ENCODE measurements around the gene MFN2. TPM values are rescaled to one million over a fixed set of nuclear protein-coding genes. Genes with fewer than 3 reads are reported as not detected.
"Not testable (repeated sequence)": the region's sequence is repeated elsewhere in the genome, so short reads cannot be mapped to it uniquely, and the experiment has no call there.

MFN2 gene
- total RNA-seq, 1 experiment from 2014 or later, result 85.8 TPM

DNA sequence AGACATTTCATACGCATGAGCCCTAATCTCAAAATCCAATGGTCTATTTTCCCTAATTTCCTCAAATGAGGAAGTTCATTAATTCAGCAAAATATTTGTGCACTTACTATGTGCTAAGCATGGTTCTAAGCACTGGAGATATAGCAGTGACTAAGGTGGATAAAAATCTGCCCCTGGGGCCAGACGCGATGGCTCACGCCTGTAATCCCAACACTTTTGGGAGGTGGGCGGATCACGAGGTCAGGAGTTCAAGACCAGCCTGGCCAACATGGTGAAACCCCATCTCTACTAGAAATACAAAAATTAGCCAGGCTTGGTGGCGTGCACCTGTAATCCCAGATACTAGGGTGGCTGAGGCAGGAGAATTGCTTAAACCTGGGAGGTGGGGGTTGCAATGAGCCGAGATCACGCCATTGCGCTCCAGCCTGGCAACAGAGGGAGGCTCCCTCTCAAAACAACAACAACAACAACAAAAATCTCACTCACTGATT lies 34.8 kb downstream of the MFN2 start:
- H3K36me3 ChIP-seq (replicated peaks; ENCODE audit: control insufficient read depth, insufficient read depth, low read length), result peaks cover 19% of the 10 kb centered on the region
- no peaks in the 10 kb centered on the region for H3K27me3 ChIP-seq (ENCODE audit: control insufficient read depth, insufficient read depth, low read length)
- DNase-seq, result no peak
- no peak overlapping the region for H3K4me3 ChIP-seq (ENCODE audit: insufficient read depth, low read depth, low read length)

DNA sequence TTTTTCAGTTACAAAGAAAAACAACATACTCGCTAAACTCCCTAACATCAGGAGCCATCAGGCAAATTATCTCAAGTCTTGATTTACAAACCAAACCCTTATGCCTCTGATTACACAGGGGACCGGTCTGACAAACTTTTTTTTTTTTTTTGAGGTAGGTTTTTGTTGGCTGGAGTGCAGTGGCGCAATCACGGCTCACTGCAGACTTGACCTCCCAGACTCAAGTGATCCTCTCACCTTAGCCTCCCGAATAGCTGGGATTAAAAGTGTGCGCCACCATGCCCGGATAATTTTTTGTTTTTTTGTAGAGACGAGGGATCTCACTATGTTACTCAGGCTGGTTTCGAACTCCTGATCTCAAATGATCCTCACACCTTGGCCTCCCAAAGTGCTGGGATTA lies 35.3 kb downstream of the MFN2 start:
- Histone ChIP-seq H3K36me3 (replicated peaks; ENCODE audit: control insufficient read depth, insufficient read depth, low read length) (peaks cover 16% of the 10 kb centered on the region), H3K27me3 (ENCODE audit: control insufficient read depth, insufficient read depth, low read length) (no peaks in the 10 kb centered on the region), H3K4me3 (ENCODE audit: insufficient read depth, low read depth, low read length) (no peak overlapping the region)
- no peak for DNase-seq

DNA sequence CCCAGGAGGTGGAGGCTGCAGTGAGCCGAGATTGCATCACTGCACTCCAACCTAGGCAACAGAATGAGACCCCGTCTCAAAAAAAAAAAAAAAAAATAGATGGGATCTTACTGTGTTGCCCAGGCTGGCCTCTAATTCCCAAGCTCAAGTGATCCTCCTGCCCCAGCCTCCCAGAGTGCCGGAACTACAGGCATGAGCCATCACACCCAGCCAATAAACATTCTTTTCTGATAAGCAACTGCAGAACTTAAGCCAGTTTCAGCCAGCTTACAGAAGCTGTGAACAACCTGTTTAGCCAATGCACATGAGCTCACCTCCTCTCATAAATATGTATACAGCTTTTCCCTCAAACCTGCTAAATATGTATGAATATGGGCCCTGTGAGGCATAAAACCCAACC lies 35.9 kb downstream of the MFN2 start:
- no peak for DNase-seq
- Histone ChIP-seq H3K27me3 (ENCODE audit: control insufficient read depth, insufficient read depth, low read length) (no peaks in the 10 kb centered on the region), H3K4me3 (ENCODE audit: insufficient read depth, low read depth, low read length) (no peak overlapping the region), H3K36me3 (replicated peaks; ENCODE audit: control insufficient read depth, insufficient read depth, low read length) (peaks cover 13% of the 10 kb centered on the region)

DNA sequence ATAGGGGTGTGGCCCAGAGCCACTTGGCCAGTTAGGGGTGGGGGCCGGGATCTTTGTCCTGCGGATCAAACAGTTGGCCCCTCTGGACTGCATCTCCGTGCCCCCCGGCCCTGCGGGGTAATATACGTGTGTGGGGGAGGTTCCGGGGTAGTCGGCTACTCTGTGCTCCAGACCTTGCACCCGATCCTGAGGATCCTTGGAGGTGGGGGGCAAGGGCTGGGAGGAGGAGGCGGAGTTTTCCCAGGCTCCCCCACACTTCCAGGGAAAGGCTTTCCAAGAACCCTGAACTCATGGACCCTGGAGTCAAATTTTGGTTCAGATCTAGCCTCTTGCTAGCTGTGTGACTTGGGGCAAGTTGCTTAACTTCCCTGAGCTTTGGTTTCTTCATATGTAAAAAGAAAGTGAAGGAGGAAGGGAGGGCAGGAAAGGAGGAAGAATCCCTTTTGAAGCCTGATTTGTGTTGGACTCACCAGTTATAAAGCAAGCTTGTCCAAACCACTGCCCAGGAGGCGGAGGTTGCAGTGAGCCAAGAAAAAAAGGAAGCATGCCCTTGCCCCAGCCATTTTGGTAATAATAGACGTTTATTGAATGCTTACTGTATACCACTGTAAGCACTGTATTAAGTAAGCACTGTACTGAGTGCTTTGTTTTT lies 39.7 kb downstream of the MFN2 start:
- H3K36me3 ChIP-seq (replicated peaks; ENCODE audit: control insufficient read depth, insufficient read depth, low read length), result peaks cover 12% of the 10 kb centered on the region
- H3K27me3 ChIP-seq (ENCODE audit: control insufficient read depth, insufficient read depth, low read length), result no peaks in the 10 kb centered on the region
- no peak for DNase-seq
- H3K4me3 ChIP-seq (ENCODE audit: insufficient read depth, low read depth, low read length), result peak overlapping the region; percentile 99

DNA sequence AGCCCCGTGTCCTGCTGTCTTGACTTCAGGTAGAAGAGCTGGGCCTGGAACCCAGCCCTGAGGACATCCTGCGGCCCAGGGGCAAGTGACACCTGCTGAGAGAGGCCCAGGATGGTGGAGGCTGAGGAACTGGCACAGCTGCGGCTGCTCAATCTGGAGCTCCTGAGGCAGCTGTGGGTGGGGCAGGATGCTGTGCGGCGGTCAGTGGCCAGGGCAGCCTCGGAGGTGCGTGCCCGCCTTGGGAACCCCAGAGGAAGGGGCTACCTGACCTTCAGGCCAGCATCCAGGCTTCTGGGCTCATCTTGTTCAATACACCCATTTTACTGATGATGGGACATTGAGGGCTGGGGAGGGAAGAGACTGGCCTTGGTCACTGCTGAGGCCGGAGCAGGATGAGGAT lies 41.4 kb downstream of the MFN2 start:
- H3K27me3 ChIP-seq (ENCODE audit: control insufficient read depth, insufficient read depth, low read length), result no peaks in the 10 kb centered on the region

DNA sequence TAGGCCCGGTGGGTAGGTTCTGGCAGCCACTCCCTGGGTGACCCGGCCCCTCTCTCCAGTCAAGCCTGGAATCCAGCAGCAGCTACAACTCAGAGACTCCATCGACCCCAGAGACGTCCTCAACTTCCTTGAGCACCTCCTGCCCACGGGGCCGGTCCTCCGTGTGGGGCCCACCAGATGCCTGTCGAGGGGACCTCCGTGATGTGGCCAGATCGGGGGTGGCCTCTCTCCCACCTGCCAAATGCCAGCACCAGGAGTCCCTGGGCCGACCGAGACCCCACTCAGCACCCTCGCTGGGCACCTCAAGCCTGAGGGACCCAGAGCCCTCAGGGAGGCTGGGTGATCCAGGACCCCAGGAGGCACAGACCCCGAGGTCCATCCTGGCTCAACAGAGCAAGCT lies 41.8 kb downstream of the MFN2 start:
- no peak for DNase-seq
- H3K36me3 ChIP-seq (replicated peaks; ENCODE audit: control insufficient read depth, insufficient read depth, low read length), result peaks cover 16% of the 10 kb centered on the region
- H3K27me3 ChIP-seq (ENCODE audit: control insufficient read depth, insufficient read depth, low read length), result no peaks in the 10 kb centered on the region
- no peak overlapping the region for H3K4me3 ChIP-seq (ENCODE audit: insufficient read depth, low read depth, low read length)

More for the DNA sequence above, 41.4 kb downstream of the MFN2 start:
- H3K36me3 ChIP-seq (replicated peaks; ENCODE audit: control insufficient read depth, insufficient read depth, low read length), result peaks cover 16% of the 10 kb centered on the region
- DNase-seq, result no peak
- no peak overlapping the region for H3K4me3 ChIP-seq (ENCODE audit: insufficient read depth, low read depth, low read length)

DNA sequence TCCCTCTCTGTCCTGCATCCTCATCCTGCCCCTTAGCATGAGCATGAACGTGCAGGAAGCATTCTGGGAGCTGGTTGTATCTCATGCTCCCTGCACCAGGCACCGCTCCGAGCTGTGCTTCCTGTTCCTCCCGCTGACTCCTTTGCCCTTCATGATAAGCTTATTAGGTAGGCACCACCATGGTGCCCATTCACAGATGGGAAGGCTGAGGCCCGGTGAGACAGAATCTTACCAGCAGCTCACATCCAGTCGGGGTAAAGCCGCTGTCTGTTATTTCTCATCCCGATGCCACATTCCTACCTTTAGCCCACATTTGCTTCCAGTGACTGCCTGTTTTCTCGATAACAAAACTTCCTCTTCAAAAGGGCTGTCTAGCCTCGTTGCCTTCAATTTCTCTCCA lies 46.3 kb downstream of the MFN2 start:
- Histone ChIP-seq H3K27me3 (ENCODE audit: control insufficient read depth, insufficient read depth, low read length) (no peaks in the 10 kb centered on the region), H3K4me3 (ENCODE audit: insufficient read depth, low read depth, low read length) (no peak overlapping the region), H3K36me3 (replicated peaks; ENCODE audit: control insufficient read depth, insufficient read depth, low read length) (peaks cover 27% of the 10 kb centered on the region)
- DNase-seq, result no peak

DNA sequence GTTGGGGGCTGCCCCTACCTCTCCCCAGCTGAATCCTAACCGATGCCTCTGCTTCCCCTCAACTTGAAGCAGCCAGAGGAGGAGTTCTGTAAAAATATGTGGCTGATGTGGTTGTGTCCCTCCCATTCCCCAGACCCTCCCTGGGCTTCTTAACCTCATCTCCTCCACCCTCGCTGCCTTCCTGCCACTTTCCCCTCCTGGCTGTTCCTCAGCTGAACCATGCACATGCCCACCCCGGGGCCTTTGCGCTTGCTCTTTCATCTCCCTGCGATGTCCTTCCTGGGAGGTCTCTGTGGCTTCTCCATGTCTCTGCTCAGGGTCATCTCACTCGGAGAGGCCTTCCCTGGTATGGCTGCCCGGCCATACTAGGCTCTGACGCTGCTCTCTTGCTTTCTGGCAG lies 48.0 kb downstream of the MFN2 start:
- no peak overlapping the region for H3K4me3 ChIP-seq (ENCODE audit: insufficient read depth, low read depth, low read length)
- no peak for DNase-seq
- H3K36me3 ChIP-seq (replicated peaks; ENCODE audit: control insufficient read depth, insufficient read depth, low read length), result peaks cover 22% of the 10 kb centered on the region
- H3K27me3 ChIP-seq (ENCODE audit: control insufficient read depth, insufficient read depth, low read length), result no peaks in the 10 kb centered on the region

DNA sequence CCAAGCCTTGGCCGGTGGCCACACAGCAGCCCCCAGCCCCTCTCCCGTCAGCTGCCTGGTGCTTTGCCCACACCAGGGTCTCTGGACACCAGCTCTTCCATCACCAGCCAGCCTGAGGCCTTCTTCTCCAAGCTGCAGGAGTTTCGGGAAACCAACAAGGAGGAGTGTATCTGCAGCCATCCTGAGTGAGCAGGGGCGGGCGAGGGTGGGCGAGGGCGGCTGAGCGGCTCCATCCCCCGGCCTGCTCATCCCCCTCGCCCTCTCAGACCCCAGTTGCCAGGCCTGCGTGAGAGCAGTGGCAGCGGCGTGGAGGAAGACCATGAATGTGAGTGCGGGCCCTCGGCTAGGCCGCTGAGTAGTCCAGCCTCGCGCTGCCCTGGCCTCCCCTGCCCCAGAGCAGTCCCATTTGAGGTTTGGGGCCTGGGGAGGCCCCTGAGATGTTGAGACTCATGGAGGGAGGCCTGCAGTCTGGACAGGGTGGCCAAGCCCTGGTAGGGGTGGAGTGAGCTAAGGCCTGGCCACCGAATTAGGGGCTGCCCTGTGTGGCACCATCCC lies 48.8 kb downstream of the MFN2 start:
- Histone ChIP-seq H3K36me3 (replicated peaks; ENCODE audit: control insufficient read depth, insufficient read depth, low read length) (peaks cover 19% of the 10 kb centered on the region), H3K27me3 (ENCODE audit: control insufficient read depth, insufficient read depth, low read length) (no peaks in the 10 kb centered on the region), H3K4me3 (ENCODE audit: insufficient read depth, low read depth, low read length) (no peak overlapping the region)
- no peak for DNase-seq

DNA sequence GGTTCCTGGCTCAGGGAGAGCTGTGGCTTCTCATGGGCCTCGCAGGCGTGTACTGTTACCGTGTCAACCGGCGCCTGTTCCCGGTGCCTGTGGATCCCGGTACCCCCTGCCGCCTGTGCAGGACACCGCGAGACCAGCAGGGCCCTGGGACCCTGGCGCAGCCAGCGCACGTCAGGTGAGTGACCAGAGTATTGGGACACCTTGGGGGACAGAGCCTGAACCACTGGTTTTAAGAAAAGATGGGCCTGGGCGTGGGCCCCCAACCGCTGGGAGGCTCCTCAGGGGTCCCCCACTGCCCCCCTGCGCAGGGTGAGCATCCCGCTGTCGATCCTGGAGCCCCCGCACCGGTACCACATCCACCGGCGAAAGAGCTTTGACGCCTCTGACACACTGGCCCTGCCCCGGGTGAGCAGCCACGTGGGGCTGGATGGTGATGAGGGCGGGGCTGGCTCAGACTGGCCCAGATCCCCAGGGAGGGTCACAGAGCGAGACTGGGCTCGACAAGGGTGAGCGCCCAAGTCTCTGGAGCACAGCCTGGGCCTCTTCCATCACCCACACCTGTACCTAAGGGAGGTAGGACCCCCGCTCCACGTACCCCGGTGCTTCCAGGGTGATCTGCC lies 49.6 kb downstream of the MFN2 start:
- no peak for DNase-seq
- H3K27me3 ChIP-seq (ENCODE audit: control insufficient read depth, insufficient read depth, low read length), result no peaks in the 10 kb centered on the region
- peaks cover 18% of the 10 kb centered on the region for H3K36me3 ChIP-seq (replicated peaks; ENCODE audit: control insufficient read depth, insufficient read depth, low read length)
- no peak overlapping the region for H3K4me3 ChIP-seq (ENCODE audit: insufficient read depth, low read depth, low read length)

DNA sequence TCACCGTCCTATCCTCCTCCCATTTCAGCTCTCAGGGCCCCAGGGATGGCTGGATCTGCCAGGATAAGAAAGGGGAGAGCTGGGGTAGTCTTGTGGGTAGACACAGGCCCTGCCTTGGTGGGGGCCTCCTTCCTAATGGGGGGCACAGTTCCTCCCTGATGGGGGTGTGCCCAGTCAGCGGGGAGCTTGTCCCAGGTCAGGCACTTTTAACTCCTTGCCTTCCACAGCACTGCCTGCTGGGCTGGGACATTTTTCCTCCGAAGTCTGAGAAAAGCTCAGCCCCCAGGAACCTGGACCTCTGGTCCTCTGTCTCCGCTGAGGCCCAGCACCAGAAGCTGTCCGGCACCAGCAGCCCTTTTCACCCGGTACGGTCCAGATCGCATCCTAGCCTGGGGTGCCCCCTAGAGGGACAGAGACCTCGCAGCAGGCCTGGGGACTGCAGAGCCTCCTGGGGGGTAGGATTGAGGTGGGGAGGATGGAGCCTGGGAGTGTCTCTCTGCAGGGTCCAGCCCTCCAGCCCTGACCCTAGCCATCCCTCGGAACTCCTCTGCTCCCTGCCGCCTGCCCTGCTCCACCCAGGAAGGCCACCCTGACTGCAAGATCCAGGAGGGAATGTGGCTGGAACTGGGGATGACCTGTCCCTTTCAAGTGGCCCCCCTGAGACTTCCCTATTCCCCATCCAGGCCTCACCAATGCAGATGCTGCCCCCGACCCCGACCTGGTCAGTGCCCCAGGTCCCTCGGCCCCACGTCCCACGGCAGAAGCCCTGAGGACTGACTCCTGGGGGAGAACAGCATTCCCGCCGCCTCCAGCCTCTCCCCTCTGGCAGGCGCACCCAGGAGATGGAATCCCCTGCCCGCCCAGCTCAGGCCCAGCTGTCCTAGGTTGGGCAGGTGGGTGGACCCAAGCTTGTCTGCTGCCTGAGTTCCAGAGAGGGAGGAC lies 51.1 kb downstream of the MFN2 start:
- Histone ChIP-seq H3K27me3 (ENCODE audit: control insufficient read depth, insufficient read depth, low read length) (no peaks in the 10 kb centered on the region), H3K4me3 (ENCODE audit: insufficient read depth, low read depth, low read length) (no peak overlapping the region), H3K36me3 (replicated peaks; ENCODE audit: control insufficient read depth, insufficient read depth, low read length) (peaks cover 13% of the 10 kb centered on the region)
- peak; percentile 91 for DNase-seq

DNA sequence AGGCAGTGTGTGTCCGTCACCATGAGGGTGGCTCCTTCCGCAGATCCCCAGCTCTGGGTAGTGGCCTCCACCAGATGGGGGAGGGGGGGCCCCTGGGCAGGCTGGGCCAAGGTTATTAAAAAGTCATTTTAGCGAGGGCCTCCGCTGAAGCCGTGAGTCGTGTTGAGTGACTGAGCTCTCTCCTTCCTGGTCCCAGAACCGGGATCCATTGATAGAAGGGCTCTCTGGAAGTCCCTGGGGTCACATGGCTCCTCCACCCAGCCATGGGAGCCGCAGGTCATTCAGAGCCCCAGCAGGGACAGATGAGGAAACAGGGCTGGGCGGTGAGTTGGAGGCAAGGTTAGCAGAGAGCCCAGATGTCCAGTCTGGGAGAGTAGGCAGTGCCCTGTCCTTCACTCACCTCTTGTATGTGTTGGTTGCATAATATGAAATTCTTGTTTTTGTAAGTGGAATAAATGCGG lies 51.9 kb downstream of the MFN2 start:
- Histone ChIP-seq H3K36me3 (replicated peaks; ENCODE audit: control insufficient read depth, insufficient read depth, low read length) (peaks cover 13% of the 10 kb centered on the region), H3K27me3 (ENCODE audit: control insufficient read depth, insufficient read depth, low read length) (no peaks in the 10 kb centered on the region), H3K4me3 (ENCODE audit: insufficient read depth, low read depth, low read length) (no peak overlapping the region)
- DNase-seq, result no peak

DNA sequence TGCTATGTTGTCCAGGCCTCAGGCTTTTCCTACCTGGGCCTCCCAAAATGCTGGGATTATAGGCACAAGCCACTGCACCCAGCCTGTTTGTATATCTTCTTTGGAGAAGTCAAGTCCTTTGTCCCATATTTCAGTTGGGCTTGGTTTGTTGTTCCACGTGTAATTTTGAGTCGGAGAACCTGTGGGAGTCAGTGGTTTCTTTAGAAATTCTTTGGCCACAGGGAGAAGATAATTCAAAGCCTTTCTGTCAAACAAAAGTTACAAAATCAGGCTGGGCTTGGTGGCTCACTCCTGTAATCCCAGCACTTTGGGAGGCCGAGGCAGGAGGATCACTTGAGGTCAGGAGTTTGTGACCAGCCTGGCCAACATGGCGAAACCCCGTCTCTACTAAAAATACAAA lies 53.2 kb downstream of the MFN2 start:
- not testable (repeated sequence) for H3K36me3 ChIP-seq (replicated peaks; ENCODE audit: control insufficient read depth, insufficient read depth, low read length); H3K27me3 ChIP-seq (ENCODE audit: control insufficient read depth, insufficient read depth, low read length); H3K4me3 ChIP-seq (ENCODE audit: insufficient read depth, low read depth, low read length); DNase-seq

DNA sequence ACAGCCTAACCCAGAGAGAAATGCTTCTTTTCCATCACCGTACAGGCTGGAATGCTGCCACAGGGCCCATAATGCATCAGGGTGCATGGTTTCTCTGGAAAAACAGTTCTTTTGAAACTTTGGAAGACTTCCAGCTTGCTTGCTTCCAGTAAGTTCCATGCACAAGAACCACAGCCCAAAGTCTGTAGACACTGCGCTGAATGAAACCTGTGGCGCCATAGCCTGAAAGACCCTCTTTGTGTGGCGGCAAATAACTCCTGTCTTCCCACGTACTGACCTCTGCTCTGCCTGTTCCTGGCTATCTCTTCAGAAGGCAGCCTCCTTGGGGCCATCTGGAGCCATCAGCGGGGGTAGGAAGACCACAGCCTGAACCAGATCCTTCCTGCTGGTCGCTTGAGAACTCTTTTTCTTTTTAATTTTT lies 54.1 kb downstream of the MFN2 start:
- no peak overlapping the region for H3K4me3 ChIP-seq (ENCODE audit: insufficient read depth, low read depth, low read length)
- DNase-seq, result peak; percentile 40
- no peaks in the 10 kb centered on the region for H3K27me3 ChIP-seq (ENCODE audit: control insufficient read depth, insufficient read depth, low read length)
- peaks cover 6% of the 10 kb centered on the region for H3K36me3 ChIP-seq (replicated peaks; ENCODE audit: control insufficient read depth, insufficient read depth, low read length)
